Neuron (in vitro differentiated cells): ENCODE data around the gene PLXNA4.

ENCODE experiments used
- H2AFZ ChIP-seq: one replicate; pipeline ENCODE4 v1.6.1; 2013; ENCODE audit warnings: low read depth, mild to moderate bottlenecking, inconsistent platforms, low read length, moderate library complexity
- H3K27me3 ChIP-seq: one replicate; pipeline ENCODE4 v1.6.1; 2013; ENCODE audit warnings: low read length; ENCODE audit not compliant: insufficient read depth
- H3K36me3 ChIP-seq: one replicate; pipeline ENCODE4 v1.6.1; 2013; ENCODE audit warnings: low read length; ENCODE audit not compliant: insufficient read depth
- H3K4me1 ChIP-seq: one replicate; pipeline ENCODE4 v1.6.1; 2013; ENCODE audit warnings: low read length; ENCODE audit not compliant: insufficient read depth
- H3K4me3 ChIP-seq: 2 replicates; pipeline ENCODE4 v1.5.1; 2013; ENCODE audit warnings: mild to moderate bottlenecking, low read length, moderate library complexity
- H3K9me3 ChIP-seq: one replicate; pipeline ENCODE4 v1.6.1; 2013; ENCODE audit warnings: low read length

The PLXNA4 gene

DNA sequence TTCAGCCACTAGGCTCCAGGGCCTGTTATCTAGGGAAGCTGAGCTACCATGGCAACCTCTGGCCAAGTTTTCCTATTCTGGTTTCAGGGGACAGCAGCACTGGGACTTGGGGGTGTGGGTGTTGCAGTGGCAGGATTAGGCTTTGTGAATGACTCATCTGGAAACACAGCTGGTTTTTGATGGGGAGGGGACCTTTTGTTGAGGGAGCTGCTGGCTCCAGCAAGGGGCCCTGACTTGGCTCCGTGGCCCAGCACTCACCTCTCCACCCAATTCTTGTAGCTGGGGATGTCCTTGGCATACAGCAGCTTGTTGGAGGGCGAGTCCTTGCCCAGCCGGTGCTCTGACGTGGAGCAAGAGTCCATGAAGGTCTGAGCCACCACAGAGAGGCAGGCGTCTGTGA is 435.9 kb downstream of the PLXNA4 start:
- Histone ChIP-seq H3K4me1 (no peaks in the 10 kb centered on the region), H3K27me3 (no peaks in the 10 kb centered on the region), H2AFZ (no peak overlapping the region), H3K36me3 (no peaks in the 10 kb centered on the region), H3K9me3 (no peaks in the 10 kb centered on the region), H3K4me3 (no peak overlapping the region)

DNA sequence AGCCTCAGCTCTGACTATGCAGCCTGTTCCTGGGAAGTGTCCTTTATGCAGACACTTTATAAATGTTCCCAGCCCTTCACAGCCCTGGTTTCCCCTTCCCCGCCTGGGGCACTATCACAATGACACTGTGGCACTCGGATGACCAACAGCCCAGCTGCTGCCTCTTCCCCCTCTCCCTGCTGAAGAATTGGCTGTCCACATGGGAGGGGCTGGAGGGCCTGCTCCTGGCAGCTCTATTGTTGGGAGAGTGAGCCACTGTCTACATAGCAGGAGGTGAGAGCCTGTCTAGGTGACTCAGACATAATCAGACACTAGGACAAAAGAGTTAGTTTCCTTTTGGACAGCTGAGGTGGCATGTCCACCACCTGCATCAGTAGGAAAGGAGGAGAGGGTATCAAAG is 437.5 kb downstream of the PLXNA4 start:
- H3K9me3 ChIP-seq: no peaks in the 10 kb centered on the region
- no peaks in the 10 kb centered on the region for H3K27me3 ChIP-seq
- H3K36me3 ChIP-seq: no peaks in the 10 kb centered on the region
- no peaks in the 10 kb centered on the region for H3K4me1 ChIP-seq
- H3K4me3 ChIP-seq: no peak overlapping the region
- no peak overlapping the region for H2AFZ ChIP-seq

DNA sequence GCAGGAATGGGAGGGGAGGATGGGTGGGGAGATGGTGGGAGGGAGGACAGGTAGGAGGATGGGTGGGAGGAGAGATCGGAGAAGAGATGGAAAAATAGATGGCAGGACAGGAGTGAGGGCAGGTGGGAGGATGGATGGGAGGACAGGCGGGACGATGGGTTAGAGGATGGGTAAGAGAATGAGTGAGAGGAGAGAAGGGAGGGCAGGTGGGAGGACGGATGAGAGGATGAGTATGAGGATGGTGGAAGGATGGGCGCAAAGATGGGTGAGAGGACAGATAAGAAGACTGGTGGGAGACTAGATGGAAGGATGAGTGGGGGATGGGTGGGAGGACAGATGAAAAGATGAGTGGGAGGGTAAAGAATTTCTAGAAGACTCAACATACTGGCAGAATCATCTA is 438.6 kb downstream of the PLXNA4 start:
- H2AFZ ChIP-seq: no peak overlapping the region
- no peaks in the 10 kb centered on the region for H3K4me1 ChIP-seq
- H3K4me3 ChIP-seq: no peak overlapping the region
- no peaks in the 10 kb centered on the region for H3K36me3 ChIP-seq
- H3K27me3 ChIP-seq: no peaks in the 10 kb centered on the region
- H3K9me3 ChIP-seq: no peaks in the 10 kb centered on the region

DNA sequence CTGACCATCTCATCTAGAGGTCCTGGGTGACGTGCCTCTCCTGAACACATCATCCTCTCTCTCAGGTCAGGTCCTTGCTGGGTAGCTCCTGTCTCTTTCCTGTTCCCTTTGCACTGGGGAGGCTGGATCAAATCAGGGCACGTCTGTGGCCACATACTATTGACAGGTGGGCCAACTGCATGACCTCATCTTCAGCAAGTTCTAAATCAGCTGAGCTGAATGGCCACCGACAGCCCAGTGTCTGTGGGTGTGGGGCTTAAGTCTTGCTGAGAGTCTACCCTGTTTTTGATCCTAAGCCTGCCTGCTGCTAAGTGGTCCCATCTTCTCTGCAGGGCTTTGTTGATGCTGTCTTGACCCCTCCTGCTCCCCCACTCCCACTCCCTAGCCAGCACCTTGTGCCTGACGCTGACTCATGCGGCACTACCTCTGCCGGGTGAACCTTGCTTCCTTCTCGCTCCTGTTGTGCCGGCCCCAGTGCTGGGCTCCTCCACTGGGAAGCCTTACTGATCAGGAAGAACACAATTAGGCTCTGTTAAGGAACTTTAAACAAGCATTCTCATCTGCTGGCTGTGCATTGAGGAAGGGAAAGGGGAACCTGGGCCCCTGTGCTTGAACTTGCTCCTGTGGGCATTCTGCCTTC is 440.4 kb downstream of the PLXNA4 start:
- no peaks in the 10 kb centered on the region for H3K4me1 ChIP-seq

DNA sequence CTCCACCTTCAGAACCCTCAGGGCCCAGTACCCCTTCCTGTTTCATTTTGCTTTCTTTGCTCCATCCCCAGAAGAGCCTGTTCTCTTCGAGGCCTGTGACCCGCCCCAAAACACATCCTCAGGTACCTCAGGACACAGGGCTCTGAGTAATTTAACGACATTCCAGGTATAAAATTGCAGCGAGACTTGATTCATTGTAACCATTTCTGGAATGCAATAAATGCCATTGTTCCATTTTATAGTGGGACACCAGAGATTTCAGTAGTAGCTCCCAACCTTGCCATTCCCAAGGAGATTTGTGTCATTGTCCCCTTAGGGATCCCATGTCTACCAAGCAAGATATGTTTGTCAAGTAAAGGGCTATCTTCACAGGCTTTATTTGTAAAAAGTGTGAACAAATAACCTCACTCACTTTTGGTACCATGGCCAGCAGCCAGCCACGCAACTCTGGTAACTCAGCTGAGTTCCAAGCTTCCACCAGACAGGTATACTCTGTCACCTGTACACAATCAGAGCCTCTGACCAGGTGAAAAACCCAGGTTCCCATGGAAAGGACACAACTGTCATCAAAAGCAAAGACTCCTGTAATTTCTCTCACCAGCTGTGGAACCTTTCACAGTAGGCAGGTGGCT is 441.3 kb downstream of the PLXNA4 start:
- Histone ChIP-seq H3K4me3 (no peak overlapping the region), H3K27me3 (no peaks in the 10 kb centered on the region), H3K36me3 (no peaks in the 10 kb centered on the region), H2AFZ (no peak overlapping the region), H3K9me3 (no peaks in the 10 kb centered on the region), H3K4me1 (no peaks in the 10 kb centered on the region)

More for the DNA sequence above, 440.4 kb downstream of the PLXNA4 start:
- no peak overlapping the region for H2AFZ ChIP-seq
- H3K4me3 ChIP-seq: no peak overlapping the region
- no peaks in the 10 kb centered on the region for H3K9me3 ChIP-seq
- no peaks in the 10 kb centered on the region for H3K27me3 ChIP-seq
- H3K36me3 ChIP-seq: no peaks in the 10 kb centered on the region

DNA sequence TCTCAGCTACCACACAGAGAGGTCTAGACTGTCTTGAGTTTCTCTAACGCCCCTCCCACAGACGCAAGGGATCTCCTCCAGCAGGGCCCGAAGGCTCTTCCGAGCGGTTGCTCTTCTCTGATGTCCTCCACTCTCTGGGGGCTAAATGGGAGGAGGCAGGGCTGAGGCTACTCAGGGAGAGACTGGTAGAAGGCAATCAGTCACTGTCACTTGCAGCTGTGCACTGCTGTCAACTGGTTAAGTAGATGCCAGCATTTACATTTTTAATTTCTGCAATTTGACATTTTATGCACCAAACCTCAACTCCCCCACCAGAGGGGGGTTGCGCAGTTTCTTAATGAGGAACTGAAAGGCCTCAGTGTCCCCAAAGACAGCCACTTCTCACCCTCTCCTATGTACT is 442.8 kb downstream of the PLXNA4 start:
- no peaks in the 10 kb centered on the region for H3K4me1 ChIP-seq
- no peak overlapping the region for H2AFZ ChIP-seq
- H3K36me3 ChIP-seq: no peaks in the 10 kb centered on the region
- no peak overlapping the region for H3K4me3 ChIP-seq
- H3K27me3 ChIP-seq: no peaks in the 10 kb centered on the region
- H3K9me3 ChIP-seq: no peaks in the 10 kb centered on the region

DNA sequence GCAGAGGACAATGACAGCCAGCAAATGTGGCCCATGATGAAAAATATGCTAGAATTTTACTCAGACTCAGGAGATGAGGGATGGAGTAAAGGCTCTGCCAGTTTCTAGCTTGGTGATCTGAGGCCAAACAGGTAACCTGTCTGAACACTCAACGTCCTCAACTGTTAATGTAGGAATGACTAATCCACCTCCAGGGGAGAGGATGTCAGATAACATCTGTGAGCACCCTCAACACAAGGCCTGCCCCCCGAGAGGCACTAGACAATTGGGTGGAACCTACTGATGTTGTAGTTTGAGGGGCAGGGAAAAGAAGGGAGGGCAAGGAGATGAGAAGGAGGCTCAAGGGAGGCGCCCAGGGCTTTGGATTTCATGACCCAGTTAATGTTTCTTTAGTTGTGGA is 445.1 kb downstream of the PLXNA4 start:
- Histone ChIP-seq H3K36me3 (no peaks in the 10 kb centered on the region), H2AFZ (no peak overlapping the region), H3K9me3 (no peaks in the 10 kb centered on the region), H3K27me3 (no peaks in the 10 kb centered on the region), H3K4me1 (no peaks in the 10 kb centered on the region), H3K4me3 (no peak overlapping the region)

DNA sequence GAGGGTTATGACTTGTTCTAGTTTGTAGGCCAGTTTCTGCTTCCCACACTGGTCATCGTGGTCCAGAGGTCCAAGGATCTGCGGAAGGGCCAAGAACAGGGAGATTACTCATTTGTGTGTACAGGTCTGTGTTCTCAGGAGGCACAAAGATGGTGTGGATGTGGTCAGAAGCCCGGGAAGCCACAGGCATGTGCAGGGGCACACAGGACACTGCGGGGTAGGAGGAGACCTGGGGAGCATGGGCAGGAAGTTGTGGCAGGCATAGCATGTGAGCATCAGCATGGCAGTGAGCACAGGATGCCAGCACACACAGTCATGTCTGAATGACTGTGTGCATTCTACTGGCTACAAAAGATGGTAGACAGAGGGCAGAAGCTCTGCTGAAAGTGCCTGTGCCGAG is 445.8 kb downstream of the PLXNA4 start:
- Histone ChIP-seq H3K4me3 (no peak overlapping the region), H3K27me3 (no peaks in the 10 kb centered on the region), H2AFZ (no peak overlapping the region), H3K4me1 (no peaks in the 10 kb centered on the region), H3K9me3 (no peaks in the 10 kb centered on the region), H3K36me3 (no peaks in the 10 kb centered on the region)

DNA sequence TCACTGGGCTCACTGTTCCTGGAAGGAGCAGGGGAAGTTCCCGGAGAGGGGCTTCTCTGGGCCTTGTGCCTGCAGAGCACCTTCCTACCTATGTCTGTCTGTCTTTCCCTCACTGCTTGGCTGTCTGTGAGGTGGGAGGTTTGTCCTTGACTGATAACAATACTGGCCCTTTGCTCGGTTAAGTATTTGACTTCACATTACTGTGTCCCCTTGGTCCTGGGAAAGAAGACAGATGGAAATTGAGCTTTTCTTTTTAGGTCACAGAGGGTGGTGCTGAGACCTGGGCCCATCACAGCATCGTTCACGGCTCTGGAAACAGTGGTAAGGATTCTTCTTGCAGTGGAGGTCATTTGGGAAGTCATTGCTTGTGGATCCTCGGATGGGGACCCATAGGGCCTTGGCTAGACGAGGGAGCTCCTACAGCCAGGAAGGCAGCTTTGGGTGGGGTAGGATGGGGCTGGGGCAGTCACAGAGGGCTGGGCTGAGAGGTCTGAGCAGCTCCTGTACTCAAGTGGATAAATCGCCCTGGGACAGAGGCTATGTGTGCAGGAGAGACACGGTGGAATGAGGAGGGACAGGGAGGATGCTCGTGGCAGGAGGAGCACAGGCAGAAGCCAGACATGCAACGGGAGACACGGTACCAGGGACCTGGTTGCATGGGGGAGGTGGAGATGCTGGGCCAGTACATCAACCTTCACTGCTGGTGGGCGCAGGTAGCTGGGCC is 450.2 kb downstream of the PLXNA4 start:
- no peak overlapping the region for H3K4me3 ChIP-seq
- H3K9me3 ChIP-seq: no peaks in the 10 kb centered on the region
- no peaks in the 10 kb centered on the region for H3K27me3 ChIP-seq
- no peaks in the 10 kb centered on the region for H3K4me1 ChIP-seq
- H3K36me3 ChIP-seq: no peaks in the 10 kb centered on the region
- H2AFZ ChIP-seq: no peak overlapping the region

DNA sequence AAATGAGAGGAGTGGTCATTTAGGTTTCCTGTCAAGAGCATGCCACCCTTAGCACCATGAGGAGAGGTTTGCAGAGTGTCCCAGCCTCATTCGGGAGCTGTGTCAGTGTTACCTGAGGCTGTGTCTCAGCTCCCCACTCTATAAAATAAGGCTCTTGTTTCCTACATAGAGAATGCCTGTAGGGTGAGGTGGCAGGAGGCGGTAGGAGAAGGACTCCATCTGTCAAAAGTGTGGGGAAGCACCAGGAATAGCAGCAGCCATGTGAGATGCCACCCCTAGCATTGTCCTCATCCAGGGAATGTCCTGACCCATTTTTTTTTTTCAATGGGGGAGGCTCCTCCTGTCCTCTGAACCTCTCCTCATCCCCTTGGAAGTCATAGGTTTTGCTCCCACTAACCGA is 451.2 kb downstream of the PLXNA4 start:
- no peaks in the 10 kb centered on the region for H3K27me3 ChIP-seq
- no peaks in the 10 kb centered on the region for H3K4me1 ChIP-seq
- no peaks in the 10 kb centered on the region for H3K36me3 ChIP-seq
- H2AFZ ChIP-seq: no peak overlapping the region
- H3K4me3 ChIP-seq: no peak overlapping the region
- H3K9me3 ChIP-seq: no peaks in the 10 kb centered on the region

DNA sequence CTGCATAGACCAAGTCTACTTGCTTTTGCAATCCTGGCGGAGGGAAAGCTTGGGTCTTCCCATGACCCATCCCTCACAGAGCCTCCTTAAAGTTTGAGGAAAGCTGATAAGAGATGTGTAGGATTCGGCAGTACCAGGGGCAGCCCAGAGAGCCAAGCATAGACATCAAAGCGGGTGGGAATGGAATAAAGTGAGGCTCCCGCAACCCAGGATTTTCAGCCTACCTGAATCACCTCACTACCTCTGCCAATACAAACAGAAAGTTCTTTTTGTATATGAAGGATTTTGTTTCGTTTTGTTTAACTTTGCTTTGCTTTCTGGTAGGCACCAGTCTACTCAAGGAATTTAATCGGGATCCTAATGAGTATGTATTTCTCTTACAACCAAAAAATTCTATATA is 451.7 kb downstream of the PLXNA4 start:
- no peaks in the 10 kb centered on the region for H3K9me3 ChIP-seq
- H2AFZ ChIP-seq: no peak overlapping the region
- no peaks in the 10 kb centered on the region for H3K4me1 ChIP-seq
- no peaks in the 10 kb centered on the region for H3K36me3 ChIP-seq
- no peak overlapping the region for H3K4me3 ChIP-seq
- H3K27me3 ChIP-seq: no peaks in the 10 kb centered on the region

DNA sequence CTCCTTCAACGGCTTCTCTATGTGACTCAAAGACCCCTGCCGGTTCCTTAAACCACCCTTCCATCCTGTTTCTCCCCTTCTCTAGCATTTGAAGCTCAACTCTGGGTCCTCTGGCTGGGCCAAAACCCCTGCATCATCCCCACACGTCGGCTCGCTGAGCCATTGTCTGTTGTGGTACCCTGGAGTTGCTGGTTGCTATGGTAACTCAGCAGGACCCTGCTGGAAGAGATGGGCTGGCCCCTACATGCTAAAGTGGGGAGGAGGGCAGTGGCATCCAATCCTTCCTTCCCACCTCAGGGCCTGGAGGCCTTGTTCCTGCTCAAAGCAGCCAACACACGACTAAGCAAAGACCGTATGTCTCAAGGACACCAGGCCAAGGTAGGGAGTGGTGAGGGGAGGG is 452.5 kb downstream of the PLXNA4 start:
- Histone ChIP-seq H3K27me3 (no peaks in the 10 kb centered on the region), H3K36me3 (no peaks in the 10 kb centered on the region), H3K4me3 (no peak overlapping the region), H3K4me1 (no peaks in the 10 kb centered on the region), H3K9me3 (no peaks in the 10 kb centered on the region), H2AFZ (no peak overlapping the region)

DNA sequence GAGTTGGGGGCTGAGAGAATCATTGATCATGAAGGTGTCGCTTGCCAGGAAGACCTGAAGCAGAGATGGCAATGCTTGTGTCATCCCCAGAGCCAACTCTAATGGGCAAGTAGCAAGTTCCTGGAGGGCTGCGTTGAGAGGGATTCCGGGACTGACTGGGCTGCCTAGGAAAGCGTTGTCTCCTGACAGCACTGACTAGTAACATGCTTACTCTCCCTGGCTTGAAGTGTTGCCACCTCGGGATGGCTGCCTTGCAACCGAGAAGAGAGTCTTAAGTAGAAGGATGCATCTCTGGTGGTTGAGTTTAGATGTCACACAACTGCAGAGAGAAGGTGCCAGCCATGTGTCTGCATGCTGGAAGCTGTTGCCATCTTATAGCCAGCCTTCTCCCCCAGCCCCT is 453.4 kb downstream of the PLXNA4 start:
- Histone ChIP-seq H3K9me3 (no peaks in the 10 kb centered on the region), H3K4me3 (no peak overlapping the region), H2AFZ (no peak overlapping the region), H3K27me3 (no peaks in the 10 kb centered on the region), H3K36me3 (no peaks in the 10 kb centered on the region), H3K4me1 (no peaks in the 10 kb centered on the region)
